HG03039 (cell line): ENCODE data around the gene COL19A1.
"Not testable (repeated sequence)": the region's sequence is repeated elsewhere in the genome, so short reads cannot be mapped to it uniquely, and the experiment has no call there.

Experiments
- ATAC-seq: cut with Tn5 transposase; IDR thresholded peaks from one replicate; pipeline ENCODE4 v1.9.1; 2021; ENCODE audit warnings: mild to moderate bottlenecking, moderate library complexity; ENCODE audit not compliant: unreplicated experiment

COL19A1 gene

DNA sequence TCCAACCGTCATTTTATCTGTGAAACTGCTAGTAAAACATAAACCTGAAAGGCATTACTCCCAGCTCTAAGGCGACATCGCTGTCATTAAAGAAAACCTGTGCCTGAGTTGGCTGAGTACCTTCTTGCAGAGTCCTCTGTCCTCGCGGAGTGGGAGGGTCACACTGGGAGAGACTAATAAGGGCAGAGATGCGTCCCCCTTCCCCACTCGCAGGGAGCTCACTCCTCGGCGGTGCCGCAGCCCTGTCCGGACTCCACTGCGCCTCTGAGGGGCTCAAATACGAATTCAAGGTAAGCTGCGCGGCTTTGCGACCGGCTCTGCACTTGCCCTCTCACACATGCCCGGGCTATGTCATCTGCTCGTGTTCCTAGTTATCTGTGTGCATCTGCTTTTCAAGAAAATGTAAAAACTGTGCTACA is at the start of gene COL19A1:
Gene COL19A1 (plus strand): TSS at position 206 of the 419 bp plus-strand sequence. CDS start 13,012 bp downstream, outside the sequence.
- ATAC-seq, result peak; percentile 49

DNA sequence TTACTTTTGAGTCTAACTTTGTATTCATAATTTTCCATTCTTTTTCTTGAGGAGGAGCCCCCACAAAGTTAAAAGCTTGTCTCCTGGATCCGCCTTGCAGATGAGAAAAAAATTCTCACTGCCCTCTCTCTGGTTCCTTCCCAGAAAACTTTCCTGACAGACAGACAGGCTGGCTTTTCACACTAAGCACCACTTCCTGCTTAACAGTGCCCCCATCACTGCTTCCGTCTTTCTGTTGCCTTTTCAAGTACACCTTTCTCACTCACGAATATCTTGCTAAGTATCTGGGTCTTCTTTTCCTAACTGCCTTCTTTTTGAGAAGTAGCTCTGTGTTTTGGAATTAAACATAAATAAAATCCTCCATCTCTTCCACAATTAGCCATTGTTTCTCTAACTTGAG is 49.8 kb upstream of the COL19A1 start:
- no peak for ATAC-seq

DNA sequence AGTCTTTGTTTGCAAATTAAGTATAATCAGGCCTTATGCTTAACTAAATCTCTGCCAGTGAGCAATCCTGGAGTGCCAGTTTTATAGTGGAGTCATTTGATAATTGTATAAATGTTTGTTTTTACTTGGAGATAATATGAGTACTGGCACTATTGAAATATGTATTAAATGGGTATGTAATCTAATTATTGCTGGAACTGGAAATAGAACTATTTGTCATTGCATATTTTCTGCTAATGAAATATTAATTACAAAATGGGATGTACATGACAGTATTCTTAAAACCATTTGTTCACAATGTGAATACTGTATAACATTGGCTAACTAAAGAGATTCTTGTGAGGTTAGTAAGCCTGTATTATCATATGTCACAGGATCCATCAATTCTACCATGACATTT is 49.0 kb upstream of the COL19A1 start:
- ATAC-seq, result no peak

DNA sequence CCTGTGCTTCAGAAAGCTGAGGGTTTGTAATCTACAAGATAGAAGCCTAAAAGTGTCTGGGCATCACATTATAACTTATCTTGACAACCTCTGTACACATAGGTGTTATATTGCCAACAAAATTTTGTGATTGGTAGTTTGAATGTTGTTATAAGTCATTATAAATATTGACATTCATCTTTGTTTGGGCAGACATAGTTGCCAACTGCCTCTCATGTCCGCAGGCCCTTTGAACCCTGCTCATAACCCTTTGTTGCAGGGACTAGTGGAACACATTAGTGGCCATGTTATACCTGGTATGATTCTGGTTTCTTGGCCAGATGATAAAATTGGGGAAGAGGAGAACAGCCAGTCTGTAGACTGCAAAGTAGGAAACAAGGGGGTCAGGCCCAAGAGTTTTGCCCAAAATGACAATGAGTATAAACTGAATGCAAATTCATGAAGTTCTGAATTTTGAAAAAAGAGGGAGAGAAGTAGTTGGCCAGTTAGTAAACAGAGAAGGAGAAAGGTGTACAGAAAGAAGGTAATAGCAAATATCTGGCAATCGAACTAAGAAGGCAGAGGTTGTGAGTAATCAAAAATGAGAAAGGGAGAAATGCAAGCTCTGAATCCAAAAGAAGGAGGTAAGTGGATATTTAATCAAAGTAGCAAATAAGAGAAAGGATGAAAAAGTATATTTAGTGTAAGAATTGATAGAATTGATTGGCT is 48.0 kb upstream of the COL19A1 start:
- no peak for ATAC-seq

DNA sequence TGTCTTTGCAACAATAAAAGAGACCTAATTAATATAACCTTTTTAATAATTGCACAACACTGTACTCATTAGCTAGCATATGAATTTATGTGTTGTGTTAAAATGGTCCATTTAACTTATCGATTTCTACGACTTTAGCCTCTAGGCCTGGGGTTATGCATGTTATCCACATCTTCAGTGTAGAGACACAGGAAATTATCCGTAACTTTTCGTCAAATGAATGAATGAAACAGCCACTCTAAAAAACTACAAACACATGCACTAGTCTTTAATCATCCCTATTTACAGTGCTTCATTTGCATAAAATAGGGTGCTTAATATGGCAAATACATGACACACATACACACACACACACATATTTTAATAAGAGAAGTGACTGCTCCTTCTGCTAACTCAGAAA is 47.2 kb upstream of the COL19A1 start:
- ATAC-seq, result no peak

DNA sequence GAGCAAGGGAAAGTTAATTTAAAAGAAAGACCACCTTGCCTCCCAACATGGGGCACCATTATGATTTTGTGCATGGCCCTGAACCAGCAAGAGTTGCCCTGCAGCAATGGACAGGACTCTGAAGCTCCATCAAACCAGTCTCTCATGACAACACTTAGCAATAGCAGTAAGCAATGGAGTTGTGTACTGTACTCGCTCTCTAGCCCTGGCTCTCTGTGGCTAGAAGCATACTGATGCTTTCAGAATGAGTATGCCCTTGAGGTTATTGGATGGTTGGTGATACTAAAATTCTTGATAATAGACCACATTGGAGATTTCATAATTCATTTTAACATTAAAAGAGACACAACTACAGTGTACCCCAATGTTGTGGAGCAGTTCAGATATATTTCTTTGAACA is 46.3 kb upstream of the COL19A1 start:
- ATAC-seq, result no peak

DNA sequence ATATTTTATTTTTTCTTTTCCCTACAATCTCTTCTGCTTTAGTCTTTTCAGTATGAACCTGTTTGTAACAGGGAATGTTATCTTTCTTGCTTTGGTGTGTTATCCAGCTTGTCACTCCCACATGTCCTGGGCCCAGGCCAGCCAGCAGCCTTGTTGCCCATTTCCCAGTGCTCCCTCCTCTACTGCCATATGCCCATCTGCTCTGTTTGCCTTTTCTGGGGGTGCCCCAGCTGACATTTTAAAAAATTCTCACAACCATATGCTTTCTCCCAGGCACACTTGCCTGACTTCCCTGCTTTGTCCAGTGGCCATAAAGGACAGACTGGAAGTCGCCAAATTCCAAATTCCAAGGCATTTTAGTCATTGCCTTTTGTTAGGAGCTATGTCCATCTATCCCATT is 45.9 kb upstream of the COL19A1 start:
- ATAC-seq, result no peak

DNA sequence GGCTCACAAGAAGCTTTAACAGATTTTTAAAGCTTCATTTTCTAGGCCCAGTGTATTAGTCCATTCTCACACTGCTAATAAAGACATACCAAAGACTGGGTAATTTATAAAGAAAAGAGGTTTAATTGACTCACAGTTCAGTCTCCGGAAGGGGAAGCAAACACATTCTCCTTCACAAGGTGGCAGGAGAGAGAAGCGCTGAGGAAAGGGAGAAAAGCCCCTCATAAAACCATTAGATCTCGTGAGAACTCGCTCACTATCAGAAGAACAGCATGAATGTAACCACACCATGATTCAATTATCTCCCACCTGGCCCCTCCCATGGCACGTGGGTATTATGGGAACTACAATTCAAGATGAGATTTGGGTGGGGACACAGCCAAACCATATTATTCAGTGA is 42.0 kb upstream of the COL19A1 start:
- not testable (repeated sequence) for ATAC-seq

DNA sequence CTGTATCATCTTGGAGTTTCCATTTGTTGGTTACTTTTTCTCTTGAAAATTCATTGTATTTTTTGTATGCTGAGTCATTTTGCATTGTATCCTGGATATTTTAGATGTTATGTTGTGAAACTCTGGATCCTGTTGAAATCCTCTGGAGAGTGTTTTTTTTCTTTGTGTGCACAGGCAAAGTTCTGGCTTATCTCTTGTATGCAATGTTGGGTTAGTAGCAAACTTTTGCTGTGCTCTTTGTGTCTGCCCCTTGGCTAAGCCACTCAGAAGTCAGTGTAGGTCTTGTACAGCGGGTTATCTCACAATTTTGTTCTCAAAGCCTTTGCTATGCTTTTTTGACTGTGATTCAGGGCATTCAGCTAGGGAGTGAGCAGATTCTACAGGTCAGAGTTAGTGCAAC is 40.5 kb upstream of the COL19A1 start:
- ATAC-seq, result no peak

DNA sequence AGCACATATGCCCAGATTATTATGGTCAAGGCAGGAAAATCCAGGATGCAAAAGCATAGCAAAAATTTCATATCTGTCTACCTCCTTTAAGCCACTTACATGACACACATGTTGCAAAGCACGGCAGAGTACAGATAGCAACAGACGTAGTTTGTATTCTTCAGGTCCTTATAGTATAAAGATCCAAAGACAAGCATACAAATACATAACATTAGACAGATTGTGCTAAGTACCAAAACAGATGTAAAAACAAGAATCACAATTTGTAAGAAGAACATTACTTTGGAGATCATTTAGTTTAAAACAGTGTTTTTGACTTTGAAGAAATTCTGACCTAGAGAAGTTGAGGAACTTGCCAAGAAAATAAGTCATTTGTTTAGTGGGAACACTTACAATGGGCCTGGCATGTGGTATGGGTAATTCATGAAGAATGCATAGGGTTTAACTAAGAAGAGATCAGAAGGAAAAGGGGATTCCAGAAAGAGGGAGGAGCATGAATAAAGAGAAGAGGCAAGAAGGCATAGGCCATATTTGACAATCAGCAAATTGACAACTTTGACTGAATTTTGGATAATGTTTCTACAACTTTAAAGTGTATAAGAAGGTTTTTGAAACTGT is 39.0 kb upstream of the COL19A1 start:
- ATAC-seq, result no peak

DNA sequence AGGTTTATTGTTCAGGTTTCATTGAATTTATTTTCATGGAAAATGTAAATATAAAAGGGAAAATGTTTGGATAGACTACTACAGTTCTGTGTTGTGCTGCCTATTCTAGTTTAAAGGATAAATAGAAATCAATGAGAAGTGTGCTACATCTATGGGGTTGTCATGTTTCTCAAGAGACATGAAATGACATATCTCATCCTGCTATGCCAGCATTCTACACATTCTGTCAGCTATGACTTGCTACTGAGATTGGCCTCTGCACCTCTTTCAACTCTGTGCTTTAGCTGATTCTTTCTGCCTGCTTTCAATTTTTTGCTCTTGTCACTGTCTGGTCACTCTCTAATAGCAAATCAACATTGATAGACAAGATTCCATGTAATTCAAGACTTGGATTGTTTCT is 33.8 kb upstream of the COL19A1 start:
- no peak for ATAC-seq

DNA sequence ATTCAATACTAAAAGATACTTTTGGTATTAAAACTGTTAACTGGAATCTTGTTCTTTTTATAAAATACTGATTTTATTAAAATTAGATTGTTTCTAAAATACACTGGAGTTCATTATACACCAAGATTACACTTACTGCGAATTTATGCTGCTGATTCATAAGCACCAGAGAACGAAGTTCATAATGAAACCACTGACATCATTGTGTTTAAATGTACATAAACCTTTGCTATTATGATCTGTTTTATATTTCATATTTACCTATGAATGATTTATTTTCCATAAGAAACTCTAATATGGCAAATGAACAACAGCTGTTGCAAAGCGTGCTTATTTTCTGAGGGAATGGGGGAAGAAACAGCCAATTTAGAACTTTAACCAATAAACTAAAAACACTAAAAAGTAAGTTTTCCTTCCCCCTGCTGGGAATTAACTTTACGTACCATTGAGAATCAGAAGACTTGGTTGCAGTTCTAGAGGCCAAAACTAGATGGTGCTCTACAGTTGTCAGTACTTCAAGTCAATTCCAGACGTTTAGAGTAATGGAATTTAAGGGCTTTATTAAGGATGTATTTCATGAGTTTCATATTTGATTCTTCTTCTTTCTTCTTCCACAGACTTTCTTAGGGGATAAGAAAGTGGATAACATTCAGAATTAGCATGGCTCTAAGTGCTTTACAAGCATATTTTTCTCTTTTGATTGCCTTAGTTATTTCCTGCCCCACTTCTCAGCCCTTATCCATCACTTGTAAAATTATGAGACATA is 30.8 kb upstream of the COL19A1 start:
- peak; percentile 63 for ATAC-seq

DNA sequence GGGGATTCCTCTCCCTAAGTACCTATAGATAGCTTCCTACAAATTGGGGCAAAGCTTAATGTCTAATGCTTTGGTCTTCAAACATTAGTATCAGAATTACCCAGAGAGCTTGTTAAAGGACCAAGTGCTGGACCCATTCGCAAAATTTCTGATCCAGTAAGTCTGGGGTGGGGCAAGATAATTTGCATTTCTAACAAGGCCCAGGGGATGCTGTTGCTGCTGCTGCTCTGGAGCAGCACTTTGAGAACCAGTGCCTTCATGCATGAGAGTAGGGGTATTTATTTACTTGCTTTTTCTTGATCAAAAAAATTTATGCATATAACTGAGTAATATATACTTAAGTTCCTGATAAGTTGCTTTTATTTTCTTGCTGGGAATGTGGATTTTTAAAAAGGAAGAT is 24.5 kb upstream of the COL19A1 start:
- no peak for ATAC-seq

DNA sequence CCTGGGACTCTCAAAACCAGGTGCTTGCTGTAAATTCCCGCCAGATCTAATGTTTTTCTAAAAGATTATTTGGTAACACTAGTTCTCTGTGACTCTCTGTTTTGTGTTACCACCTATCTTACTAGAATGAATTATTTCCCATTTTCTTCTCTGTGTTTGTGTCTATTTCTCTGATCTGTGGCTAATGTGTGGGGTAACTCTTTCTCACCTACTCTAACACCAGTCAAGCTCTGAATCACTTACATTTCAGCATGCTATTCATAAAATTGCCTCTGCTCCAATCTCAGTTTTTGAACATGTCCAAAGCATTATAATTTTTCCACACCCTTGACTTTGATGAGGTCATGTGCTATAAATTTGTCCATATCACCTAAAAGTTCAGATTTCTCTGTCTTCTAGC is 23.2 kb upstream of the COL19A1 start:
- ATAC-seq, result no peak

DNA sequence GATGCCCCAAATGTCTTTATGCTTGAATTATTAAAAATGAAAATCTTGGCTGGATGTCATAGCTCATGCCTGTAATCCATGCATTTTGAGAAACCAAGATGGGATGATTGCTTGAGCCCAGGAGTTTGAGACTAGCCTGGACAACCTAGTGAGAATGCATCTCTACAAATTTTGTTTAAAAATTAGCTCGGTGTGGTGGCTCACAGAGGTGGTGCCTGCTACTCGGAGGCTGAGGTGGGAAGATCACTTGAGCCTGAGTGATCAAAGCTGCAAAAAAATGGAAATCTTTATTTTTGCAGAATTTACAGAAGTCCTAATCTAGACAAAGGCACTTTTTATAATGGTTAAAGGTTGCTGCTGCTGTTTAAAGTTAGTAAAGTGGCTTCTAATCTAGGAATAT is 20.0 kb upstream of the COL19A1 start:
- no peak for ATAC-seq

DNA sequence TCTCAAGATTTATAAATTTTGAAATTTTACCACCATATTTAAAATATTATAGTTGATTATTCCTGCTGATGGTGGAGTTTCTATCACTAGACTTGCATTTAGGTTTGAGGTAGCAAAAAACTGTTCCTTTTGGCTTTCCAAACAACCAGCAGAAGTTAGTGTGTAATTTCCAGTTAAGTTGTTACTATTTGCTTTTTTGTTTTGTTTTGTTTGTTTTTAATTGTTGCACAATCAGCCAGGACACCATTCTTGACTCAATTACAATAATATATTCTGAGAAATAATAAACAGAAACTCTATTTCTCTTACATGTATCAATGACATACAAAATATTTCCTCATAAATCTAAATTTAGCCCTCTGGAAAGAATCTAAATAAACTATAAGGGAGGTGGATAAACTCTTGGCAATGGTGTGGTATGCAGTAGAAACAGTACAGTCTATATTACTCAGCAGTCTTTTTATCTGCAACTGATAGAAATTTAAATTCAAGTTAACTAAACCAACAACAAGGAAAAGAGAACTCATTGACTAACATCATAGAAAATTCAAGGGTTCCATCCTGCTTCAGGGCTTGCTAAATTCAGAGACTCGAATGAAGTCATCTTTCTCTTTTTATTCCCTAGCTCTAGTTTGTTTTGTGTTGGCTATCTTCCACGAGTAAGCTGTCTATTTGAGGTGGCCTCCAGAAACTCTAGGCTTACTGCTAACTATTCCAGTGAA is 19.4 kb upstream of the COL19A1 start:
- no peak for ATAC-seq

DNA sequence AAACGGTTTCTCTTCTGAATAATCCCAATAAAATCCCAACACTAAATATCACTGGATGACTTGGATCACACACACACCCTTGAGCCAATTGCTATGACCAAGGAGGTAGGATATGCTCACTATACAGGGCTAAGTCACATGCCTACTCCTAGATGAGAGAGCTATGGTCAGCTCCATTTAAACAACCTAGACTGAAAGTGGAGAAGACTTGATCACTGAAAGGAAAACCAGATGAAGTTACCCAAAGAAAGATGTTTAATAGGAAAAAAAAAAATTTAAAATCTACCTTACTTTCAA is 18.9 kb upstream of the COL19A1 start:
- no peak for ATAC-seq

DNA sequence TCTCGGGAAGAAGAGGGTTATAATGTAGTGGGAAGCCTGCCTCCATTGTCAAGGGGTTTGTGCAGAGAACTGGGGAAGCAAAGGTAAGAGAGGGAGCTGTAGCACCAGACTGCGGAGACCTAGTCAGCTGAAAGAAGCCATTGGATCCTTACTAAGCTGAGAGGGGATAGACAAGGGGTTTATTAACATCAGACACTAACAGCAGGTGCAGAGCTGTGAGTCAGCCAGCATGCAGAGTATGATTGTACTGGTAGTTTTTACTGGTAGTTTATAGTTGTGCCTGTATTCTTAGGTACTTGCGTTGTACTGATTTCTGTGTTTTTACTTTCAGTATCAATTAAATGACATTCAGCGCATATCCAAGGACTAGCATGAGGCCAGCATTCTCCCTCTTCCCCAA is 17.8 kb upstream of the COL19A1 start:
- ATAC-seq, result no peak

DNA sequence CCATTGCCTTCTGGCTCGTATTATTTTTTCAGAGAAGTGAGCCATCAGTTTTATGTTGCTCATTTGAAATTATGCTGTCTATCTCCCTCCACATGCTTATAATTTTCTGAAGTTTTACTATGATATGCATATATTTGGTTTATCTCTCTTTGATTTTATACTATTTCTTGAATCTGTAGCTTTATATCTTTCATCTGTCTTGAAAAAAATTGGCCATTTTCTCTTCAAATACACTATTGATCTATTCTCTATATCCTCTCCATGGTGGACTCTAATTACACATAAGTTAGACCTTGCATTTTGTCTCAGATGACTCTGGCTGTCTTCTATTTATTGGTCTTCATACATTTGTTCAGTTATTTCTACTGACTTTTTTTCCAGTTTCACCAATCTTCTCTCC is 13.7 kb upstream of the COL19A1 start:
- no peak for ATAC-seq

DNA sequence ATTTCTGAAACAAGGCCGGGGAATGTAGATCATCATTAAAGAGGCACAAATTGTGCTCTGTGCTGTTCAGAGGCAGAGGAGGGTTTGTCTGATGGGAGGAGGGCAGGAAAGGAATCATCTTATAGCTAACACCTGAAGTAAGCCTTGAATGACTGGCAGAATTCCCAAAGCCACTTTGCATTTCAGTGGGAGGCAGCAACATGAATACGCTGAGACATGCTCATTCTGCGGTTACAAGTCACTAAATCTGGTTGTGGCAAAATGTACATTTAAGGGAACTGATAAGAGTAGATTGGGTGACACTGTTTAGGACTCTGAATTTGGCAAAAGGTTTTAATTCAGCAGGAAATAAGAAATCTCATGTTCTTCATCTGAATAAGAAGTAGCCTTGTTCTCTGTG is 4.4 kb upstream of the COL19A1 start:
- no peak for ATAC-seq

DNA sequence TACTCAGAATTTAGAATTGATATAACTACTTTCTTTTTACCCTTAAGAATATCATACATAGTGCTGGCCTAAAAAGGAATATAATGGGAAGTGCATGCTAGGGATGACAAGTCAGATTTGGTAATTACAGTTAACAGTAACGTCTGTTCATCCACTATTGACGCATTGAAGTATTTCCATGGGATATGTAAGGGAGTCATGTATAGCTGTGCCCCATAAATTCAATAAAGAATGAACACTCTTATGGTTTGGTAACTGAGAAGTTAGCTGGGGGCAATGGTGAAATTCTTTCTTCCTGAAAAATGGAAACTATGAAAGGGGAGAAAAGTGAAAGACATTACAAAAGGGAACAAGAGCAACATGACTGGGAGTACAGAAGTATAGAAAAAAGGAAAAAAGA is 2.6 kb upstream of the COL19A1 start:
- no peak for ATAC-seq

DNA sequence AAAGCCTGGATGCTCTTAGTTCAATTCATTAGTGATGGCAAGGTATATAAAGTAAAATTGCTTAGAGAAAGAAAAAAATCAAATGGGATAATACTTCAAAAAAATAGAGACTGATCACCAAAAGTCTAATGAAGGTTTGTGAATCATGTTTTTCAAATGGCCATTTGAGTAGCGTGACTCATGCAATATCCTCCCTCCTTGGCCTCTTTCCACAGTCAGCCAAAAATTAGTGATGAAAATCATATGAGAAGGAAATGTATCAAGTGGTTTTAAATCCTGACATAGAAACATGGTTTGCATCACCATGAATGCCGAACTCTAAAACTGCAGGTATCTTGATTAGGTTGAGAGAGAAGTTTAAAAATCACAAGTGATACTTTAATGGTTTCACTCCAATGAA is 1.2 kb upstream of the COL19A1 start:
- ATAC-seq, result no peak
